Transverse colon (tissue), 4 donors: ENCODE measurements around the gene FAM83C.

ENCODE experiments used
- POLR2A ChIP-seq: fragments of 450-650 bp; IDR thresholded peaks from one replicate; pipeline ENCODE4 v1.6.1; 2016; ENCODE audit warnings: antibody characterized with exemption, mild to moderate bottlenecking, moderate library complexity
- POLR2AphosphoS5 ChIP-seq, 3 donors: sonication (generic); formaldehyde crosslinking; IDR thresholded peaks; one replicate each; pipeline ENCODE4 v1.6.1; 2016; ENCODE audit warnings: antibody characterized with exemption in 3 of 3
- TF ChIP-seq, protein P1 (sequence below), 5 experiments: fragments of 200-600 bp in 3 of 5; fragments of 450-650 bp in 2 of 5; sonication (generic) in 3 of 5; IDR thresholded peaks; 1 replicate in 2 of 5; 2 replicates in 3 of 5; pipeline ENCODE4 v1.5.1; 2016 to 2017; ENCODE audit warnings: antibody characterized with exemption in 5 of 5, inconsistent platforms in 3 of 5, mild to moderate bottlenecking in 2 of 5, moderate library complexity in 1 of 5

DNA sequence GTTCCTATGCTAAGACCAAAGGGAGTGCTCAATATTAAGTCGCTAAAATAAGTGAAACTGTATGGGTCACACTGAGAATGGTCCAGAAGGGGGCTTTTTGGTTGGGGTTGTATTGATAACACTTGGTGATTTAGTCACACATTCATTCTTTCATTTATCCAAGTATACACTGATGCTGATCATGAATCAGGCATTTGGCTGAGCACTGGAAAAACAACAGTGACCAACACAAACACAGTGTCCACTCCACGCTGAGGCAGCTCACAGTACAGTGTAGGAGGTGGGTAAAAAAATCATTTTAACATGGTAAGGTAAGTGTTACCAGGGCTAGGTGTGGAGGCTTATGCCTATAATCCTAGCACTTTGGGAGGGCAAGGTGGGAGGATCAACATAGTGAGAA lies 9.2 kb upstream of the FAM83C start:
- TF ChIP-seq, protein P1, sequence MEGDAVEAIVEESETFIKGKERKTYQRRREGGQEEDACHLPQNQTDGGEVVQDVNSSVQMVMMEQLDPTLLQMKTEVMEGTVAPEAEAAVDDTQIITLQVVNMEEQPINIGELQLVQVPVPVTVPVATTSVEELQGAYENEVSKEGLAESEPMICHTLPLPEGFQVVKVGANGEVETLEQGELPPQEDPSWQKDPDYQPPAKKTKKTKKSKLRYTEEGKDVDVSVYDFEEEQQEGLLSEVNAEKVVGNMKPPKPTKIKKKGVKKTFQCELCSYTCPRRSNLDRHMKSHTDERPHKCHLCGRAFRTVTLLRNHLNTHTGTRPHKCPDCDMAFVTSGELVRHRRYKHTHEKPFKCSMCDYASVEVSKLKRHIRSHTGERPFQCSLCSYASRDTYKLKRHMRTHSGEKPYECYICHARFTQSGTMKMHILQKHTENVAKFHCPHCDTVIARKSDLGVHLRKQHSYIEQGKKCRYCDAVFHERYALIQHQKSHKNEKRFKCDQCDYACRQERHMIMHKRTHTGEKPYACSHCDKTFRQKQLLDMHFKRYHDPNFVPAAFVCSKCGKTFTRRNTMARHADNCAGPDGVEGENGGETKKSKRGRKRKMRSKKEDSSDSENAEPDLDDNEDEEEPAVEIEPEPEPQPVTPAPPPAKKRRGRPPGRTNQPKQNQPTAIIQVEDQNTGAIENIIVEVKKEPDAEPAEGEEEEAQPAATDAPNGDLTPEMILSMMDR (IDR thresholded peaks at IDR 0.05): no peak
- TF ChIP-seq POLR2A (no peak), POLR2AphosphoS5 (IDR thresholded peaks at IDR 0.05) (no peak)
